ENCODE results near the gene ACTL7B. TPM values are rescaled to one million over a fixed set of nuclear protein-coding genes. Genes with fewer than 3 reads are reported as not detected.

The ACTL7B gene
- total and polyA plus RNA-seq, 10 of the 15 experiments (the other 5 are each of a cell fraction or from before 2014, with no cell fraction given) = not detected

DNA sequence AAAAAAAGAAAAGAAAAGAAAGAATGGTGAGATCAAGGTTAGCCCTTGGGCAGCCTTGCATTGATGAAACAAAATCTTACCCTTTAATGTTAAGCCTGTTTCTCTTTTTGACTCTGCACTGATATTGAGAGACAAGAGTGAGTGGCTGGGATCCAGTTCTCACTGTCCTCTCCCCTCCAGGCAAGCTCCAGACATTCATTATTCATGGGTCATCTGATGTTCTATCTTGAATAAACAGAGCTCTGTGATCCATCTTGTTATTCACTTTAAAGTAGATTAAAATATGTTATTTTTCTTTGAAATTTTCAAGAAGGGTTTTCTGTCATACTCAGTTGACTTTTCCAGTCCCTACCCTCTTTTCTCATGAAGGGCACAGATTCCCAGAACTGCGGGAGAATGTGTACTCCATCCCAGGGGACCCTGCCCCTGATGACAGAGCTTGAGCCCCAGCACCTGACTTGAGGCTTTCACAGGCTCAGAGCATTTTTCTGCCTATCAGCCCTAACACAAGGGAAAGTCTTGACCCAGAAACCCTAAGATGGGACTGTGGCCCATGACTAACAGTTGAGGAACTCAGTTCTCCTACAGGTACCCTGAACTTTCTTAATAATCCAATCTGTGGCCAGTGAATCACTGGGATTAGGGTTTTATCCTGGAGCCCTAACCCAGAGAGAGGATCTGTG, 24.1 kb downstream of the ACTL7B start:
- Histone ChIP-seq H3K9ac (ENCODE audit: control insufficient read depth, insufficient read depth, low read length) (no peak overlapping the region), H3K4me1 (ENCODE audit: control insufficient read depth, insufficient read depth, low read length) (no peaks in the 10 kb centered on the region), H3K79me2 (ENCODE audit: control insufficient read depth, insufficient read depth, low read length) (no peaks in the 10 kb centered on the region), H3K4me2 (ENCODE audit: control insufficient read depth, insufficient read depth) (no peak overlapping the region), H3K9me3 (replicated peaks; ENCODE audit: control insufficient read depth, insufficient read depth, low read length) (no peaks in the 10 kb centered on the region), H3K27ac (ENCODE audit: control insufficient read depth, insufficient read depth) (no peak overlapping the region), H4K20me1 (ENCODE audit: control insufficient read depth, insufficient read depth) (no peaks in the 10 kb centered on the region), H2AFZ (ENCODE audit: control insufficient read depth, low read depth, low read length) (no peak overlapping the region), H3K4me3 (no peak overlapping the region), H3K36me3 (ENCODE audit: control insufficient read depth in 2 of 2, insufficient read depth in 2 of 2, low read length in 1 of 2) (no peaks in the 10 kb centered on the region), H3K27me3 (replicated peaks in 1 of 2; ENCODE audit: control insufficient read depth in 2 of 2, insufficient read depth in 2 of 2, low read length in 1 of 2) (peaks cover 0 to 3% of the 10 kb centered on the region in 2 experiments; a peak in 1 of 4 replicates)
- 78% methylated on average over 1 of the region's 1 CpG for WGBS (ENCODE audit: insufficient coverage, insufficient replicate concordance, low lambda C conversion rate, missing lambda C conversion rate)
- no TSS peak for BruUV-seq (replicated peaks)
- RAD21 ChIA-PET (ENCODE audit: unreplicated experiment) = no interaction called here
- POLR2A ChIA-PET = no interaction called here
- in situ Hi-C loops (cut with MboI) (no loop called here), intact Hi-C loops (cut with micrococcal nuclease; ENCODE audit: unreplicated experiment) (no loop called here)
- SMC1A ChIA-PET (ENCODE audit: uncharacterized antibody, unreplicated experiment) = no interaction called here
- TF ChIP-seq STAT3 (IDR thresholded peaks at IDR 0.05; ENCODE audit: low read depth, low read length) (no peak), EP300 (IDR thresholded peaks at IDR 0.05; ENCODE audit: borderline replicate concordance in 1 of 2, control insufficient read depth in 1 of 2, low read depth in 2 of 2, low read length in 2 of 2) (no peak), NR2C1 (IDR thresholded peaks at IDR 0.05) (no peak)
- CTCF ChIA-PET = no interaction called here
- no peak for FAIRE-seq
- DNase-seq (ENCODE audit: low read depth, low spot score) = no peak
- ATAC-seq = no peak

DNA sequence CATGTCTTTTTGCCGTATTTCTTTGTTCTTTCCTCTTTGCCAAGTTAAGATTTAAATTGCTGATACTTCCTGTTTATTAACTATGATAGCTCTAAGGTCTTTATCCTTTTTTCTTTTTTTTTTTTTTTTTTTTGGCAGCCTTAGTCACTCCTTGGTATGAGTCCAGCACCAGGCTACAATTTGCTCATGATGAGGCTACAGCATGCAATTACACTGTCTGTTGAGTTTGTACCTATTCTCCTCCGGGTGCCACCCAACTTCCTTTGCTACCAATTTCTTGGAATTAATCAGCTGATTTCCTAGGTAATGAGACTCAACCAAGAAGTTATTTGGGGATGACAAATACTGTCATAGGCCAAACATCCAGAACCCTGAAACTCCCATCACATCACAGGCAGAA, 25.5 kb downstream of the ACTL7B start:
- no peaks in the 10 kb centered on the region for H4K20me1 ChIP-seq (ENCODE audit: control insufficient read depth, insufficient read depth)
- CTCF ChIA-PET = no interaction called here
- H2AFZ ChIP-seq (ENCODE audit: control insufficient read depth, low read depth, low read length) = no peak overlapping the region
- SMC1A ChIA-PET (ENCODE audit: uncharacterized antibody, unreplicated experiment) = interaction anchor here (0.6 kb wide), 1 partner anchor 27 kb away, joined by 3 read pairs; no protein-coding TSS in a partner anchor
- TF ChIP-seq ZZZ3 (IDR thresholded peaks at IDR 0.05; ENCODE audit: control insufficient read depth, insufficient read length, low read depth) (no peak), NFYA (IDR thresholded peaks at IDR 0.05; ENCODE audit: borderline replicate concordance, low read depth, low read length) (no peak), SIN3A (IDR thresholded peaks at IDR 0.05; ENCODE audit: low read depth, low read length) (no peak), ZBED1 (IDR thresholded peaks at IDR 0.05; ENCODE audit: borderline replicate concordance) (no peak), JUND (IDR thresholded peaks at IDR 0.05; ENCODE audit: low read depth, low read length) (no peak), ZBTB33 (IDR thresholded peaks at IDR 0.05) (no peak), ZBTB11 (CRISPR knock-in tag; IDR thresholded peaks at IDR 0.05) (no peak)
- TF ChIP-seq, protein P1, sequence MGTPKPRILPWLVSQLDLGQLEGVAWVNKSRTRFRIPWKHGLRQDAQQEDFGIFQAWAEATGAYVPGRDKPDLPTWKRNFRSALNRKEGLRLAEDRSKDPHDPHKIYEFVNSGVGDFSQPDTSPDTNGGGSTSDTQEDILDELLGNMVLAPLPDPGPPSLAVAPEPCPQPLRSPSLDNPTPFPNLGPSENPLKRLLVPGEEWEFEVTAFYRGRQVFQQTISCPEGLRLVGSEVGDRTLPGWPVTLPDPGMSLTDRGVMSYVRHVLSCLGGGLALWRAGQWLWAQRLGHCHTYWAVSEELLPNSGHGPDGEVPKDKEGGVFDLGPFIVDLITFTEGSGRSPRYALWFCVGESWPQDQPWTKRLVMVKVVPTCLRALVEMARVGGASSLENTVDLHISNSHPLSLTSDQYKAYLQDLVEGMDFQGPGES (IDR thresholded peaks at IDR 0.05) = no peak
- no peak for ATAC-seq
- RAD21 ChIA-PET (ENCODE audit: unreplicated experiment) = no interaction called here
- FAIRE-seq = no peak
- H3K9ac ChIP-seq (ENCODE audit: control insufficient read depth, insufficient read depth, low read length) = no peak overlapping the region
- POLR2A ChIA-PET = no interaction called here
- intact Hi-C loops (cut with micrococcal nuclease; ENCODE audit: unreplicated experiment) (no loop called here), in situ Hi-C loops (cut with MboI) (no loop called here)
- no peaks in the 10 kb centered on the region for H3K4me1 ChIP-seq (ENCODE audit: control insufficient read depth, insufficient read depth, low read length)
- H3K4me3 ChIP-seq = no peak overlapping the region
- no peak for DNase-seq (ENCODE audit: low read depth, low spot score)
- no peak overlapping the region for H3K27ac ChIP-seq (ENCODE audit: control insufficient read depth, insufficient read depth)
- H3K4me2 ChIP-seq (ENCODE audit: control insufficient read depth, insufficient read depth) = no peak overlapping the region
- no peaks in the 10 kb centered on the region for H3K9me3 ChIP-seq (replicated peaks; ENCODE audit: control insufficient read depth, insufficient read depth, low read length)
- no peaks in the 10 kb centered on the region for H3K79me2 ChIP-seq (ENCODE audit: control insufficient read depth, insufficient read depth, low read length)
- BruUV-seq (replicated peaks) = no TSS peak
- 20% methylated on average over 2 of the region's 2 CpGs for WGBS (ENCODE audit: insufficient coverage, insufficient replicate concordance, low lambda C conversion rate, missing lambda C conversion rate)
- H3K27me3 ChIP-seq (replicated peaks in 1 of 2; ENCODE audit: control insufficient read depth in 2 of 2, insufficient read depth in 2 of 2, low read length in 1 of 2) = no peaks in the 10 kb centered on the region
- H3K36me3 ChIP-seq (ENCODE audit: control insufficient read depth in 2 of 2, insufficient read depth in 2 of 2, low read length in 1 of 2) = no peaks in the 10 kb centered on the region
